CD4-positive, alpha-beta T cell treated with Interleukin-6 at 100 ng/mL for 8 hours (primary cell): Measurements from ENCODE around the gene IL24.

Experiments used
- DNase-seq: peaks from one replicate; pipeline ENCODE4 v3.0.0-alpha.2; 2020; ENCODE audit warnings: mixed read lengths, low spot score

IL24 gene

GRCh38 chr1:206953626-206954025 is 56.4 kb downstream of the IL24 start:
- no peak for DNase-seq
